BJ (cell line): ENCODE results near the gene GALNT17. TPM values are rescaled to one million over a fixed set of nuclear protein-coding genes. Genes with fewer than 3 reads are reported as not detected.

Experiments used
- CTCF ChIA-PET: fragments of 350-600 bp; formaldehyde crosslinking; extraction: SDS; loops from one replicate; lab custom pipeline; 2021; ENCODE audit warnings: antibody characterized with exemption, inconsistent platforms; lab: Yijun Ruan, JAX
- POLR2A ChIA-PET: fragments of 300-600 bp; sonication (Branson Sonifier 250); formaldehyde crosslinking; extraction: SDS; loops from one replicate; lab custom pipeline; 2021; ENCODE audit warnings: antibody characterized with exemption; lab: Charles Lee
- DNase-seq: peaks from one replicate; pipeline ENCODE4 v3.0.0-alpha.2; 2011; ENCODE audit warnings: low read depth
- H3K27me3 ChIP-seq: 2 replicates; pipeline ENCODE4 v1.6.0; 2011; ENCODE audit warnings: low read length; ENCODE audit not compliant: control insufficient read depth, insufficient read depth
- H3K36me3 ChIP-seq: 2 replicates; pipeline ENCODE4 v1.5.1; 2011; ENCODE audit warnings: low read length; ENCODE audit not compliant: control insufficient read depth, insufficient read depth
- H3K4me3 ChIP-seq: 2 replicates; pipeline ENCODE4 v1.5.1; 2011; ENCODE audit warnings: low read depth, mild to moderate bottlenecking, control low read depth, low read length
- CTCF ChIP-seq: IDR thresholded peaks from 2 replicates; pipeline ENCODE4 v1.5.1; 2011; ENCODE audit warnings: low read depth, mild to moderate bottlenecking, control low read depth, inconsistent platforms, low read length, moderate library complexity; ENCODE audit not compliant: insufficient read depth
- polyA plus RNA-seq: library from polyadenylated mRNA; depleted of rRNA; stranded (reverse); fragments of >200 nt; gene quantifications from 2 replicates; pipeline ENCODE4 v1.2.3, GENCODE V29; 2011

GALNT17 gene
- polyA plus RNA-seq, 1 experiment = not detected

- no peak for DNase-seq
Measured at GRCh38 chr7:71348821-71349681, 217.1 kb downstream of the GALNT17 start.

GRCh38 chr7:71349682-71350481 lies 217.9 kb downstream of the GALNT17 start:
- no peak overlapping the region for H3K4me3 ChIP-seq
- no peak for TF ChIP-seq CTCF
- POLR2A ChIA-PET = no interaction called here
- no peaks in the 10 kb centered on the region for H3K27me3 ChIP-seq
- CTCF ChIA-PET = no interaction called here
- DNase-seq = no peak
- H3K36me3 ChIP-seq = no peaks in the 10 kb centered on the region

More at GRCh38 chr7:71348821-71349681, 217.1 kb downstream of the GALNT17 start:
- ChIA-PET POLR2A (no interaction called here), CTCF (no interaction called here)
- Histone ChIP-seq H3K4me3 (no peak overlapping the region), H3K36me3 (no peaks in the 10 kb centered on the region), H3K27me3 (no peaks in the 10 kb centered on the region)
- no peak for TF ChIP-seq CTCF

- H3K36me3 ChIP-seq = no peaks in the 10 kb centered on the region
- ChIA-PET POLR2A (no interaction called here), CTCF (no interaction called here)
- no peaks in the 10 kb centered on the region for H3K27me3 ChIP-seq
- DNase-seq = no peak
- H3K4me3 ChIP-seq = no peak overlapping the region
- TF ChIP-seq CTCF = no peak
Measured at GRCh38 chr7:71350680-71351079, 218.7 kb downstream of the GALNT17 start.

- no peak for DNase-seq
- ChIA-PET CTCF (no interaction called here), POLR2A (no interaction called here)
- H3K36me3 ChIP-seq = no peaks in the 10 kb centered on the region
- no peaks in the 10 kb centered on the region for H3K27me3 ChIP-seq
- no peak overlapping the region for H3K4me3 ChIP-seq
- no peak for TF ChIP-seq CTCF
Measured at GRCh38 chr7:71354716-71355115, 222.8 kb downstream of the GALNT17 start.

- ChIA-PET CTCF (no interaction called here), POLR2A (no interaction called here)
- DNase-seq = no peak
- no peak overlapping the region for H3K4me3 ChIP-seq
- no peaks in the 10 kb centered on the region for H3K36me3 ChIP-seq
- TF ChIP-seq CTCF = no peak
- H3K27me3 ChIP-seq = no peaks in the 10 kb centered on the region
Measured at GRCh38 chr7:71361451-71362032, 229.6 kb downstream of the GALNT17 start.
